H1 (cell line): ENCODE measurements around the gene DCLK1. TPM values are rescaled to one million over a fixed set of nuclear protein-coding genes. Genes with fewer than 3 reads are reported as not detected.

Source experiments
- polyA plus RNA-seq, 7 experiments: library from polyadenylated mRNA; depleted of rRNA in 3 of 7; stranded (reverse) in 5 of 7; unstranded in 2 of 7; fragments of >200 nt in 5 of 7; fragments of 200-250 nt in 2 of 7; gene quantifications; 1 replicate in 5 of 7; 2 replicates in 1 of 7; 4 replicates in 1 of 7; pipeline versions ENCODE4 v1.2.1 to v1.2.3, GENCODE V29; 2011 to 2013; ENCODE audit warnings: missing spikeins in 2 of 7, mixed read lengths in 2 of 7
- total RNA-seq: library from RNA; stranded (reverse); fragmentation: NEBNext Ultra II Directional; extraction: Animal tissue kit (Norgen Biotek cat#: 25700); gene quantifications from 2 replicates; pipeline ENCODE4 v1.2.1, GENCODE V29; 2021
- TF ChIP-seq, protein P1 (sequence below): IDR thresholded peaks from 2 replicates; pipeline ENCODE4 v1.6.1; 2012; ENCODE audit warnings: inconsistent platforms

Gene DCLK1
- total and polyA plus RNA-seq, 2 of the 8 experiments (the other 6 are each of a cell fraction or from before 2014, with no cell fraction given): 22.8 to 41.0 TPM

GRCh38 chr13:35843272-35843671 lies 287.9 kb downstream of the DCLK1 start (continued):
- TF ChIP-seq, protein P1, sequence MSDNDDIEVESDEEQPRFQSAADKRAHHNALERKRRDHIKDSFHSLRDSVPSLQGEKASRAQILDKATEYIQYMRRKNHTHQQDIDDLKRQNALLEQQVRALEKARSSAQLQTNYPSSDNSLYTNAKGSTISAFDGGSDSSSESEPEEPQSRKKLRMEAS: no peak
- TF ChIP-seq, all 59 proteins: peak for 0
